ENCODE measurements around the gene IL18BP. TPM values are rescaled to one million over a fixed set of nuclear protein-coding genes. Genes with fewer than 3 reads are reported as not detected.
A peak's percentile ranks its signal among the peaks of the same experiment; 100 is the strongest.

IL18BP gene

GRCh38 chr11:72048766-72049460 lies 50.2 kb downstream of the IL18BP start:
- Histone ChIP-seq H3K23ac (ENCODE audit: low read length) (no peak overlapping the region), H3K4me3 (ENCODE audit: low read length) (no peak overlapping the region), H3K27me3 (ENCODE audit: insufficient read depth, low read length, poor library complexity) (no peaks in the 10 kb centered on the region), H3K9ac (ENCODE audit: low read length) (no peak overlapping the region), H3K4me1 (ENCODE audit: control insufficient read depth, low read depth, low read length) (no peaks in the 10 kb centered on the region), H2AK5ac (ENCODE audit: low read length) (no peak overlapping the region), H3K27ac (ENCODE audit: low read depth, low read length) (no peak overlapping the region), H3K18ac (ENCODE audit: low read length) (no peak overlapping the region), H3K4ac (ENCODE audit: low read depth, low read length) (no peak overlapping the region), H3K56ac (ENCODE audit: low read length) (peak overlapping the region; percentile 30), H2BK5ac (ENCODE audit: low read length) (no peak overlapping the region), H4K8ac (ENCODE audit: low read depth, low read length) (no peak overlapping the region), H3K79me2 (ENCODE audit: control insufficient read depth, insufficient read depth, low read length) (peaks cover 2% of the 10 kb centered on the region), H3K79me1 (ENCODE audit: low read length) (peaks cover 10% of the 10 kb centered on the region), H3K36me3 (ENCODE audit: control insufficient read depth, insufficient read depth, low read length) (no peaks in the 10 kb centered on the region), H3K4me2 (ENCODE audit: low read length) (no peak overlapping the region), H4K5ac (ENCODE audit: low read length) (no peak overlapping the region), H2BK120ac (ENCODE audit: low read depth, low read length) (no peak overlapping the region), H2BK15ac (replicated peaks; ENCODE audit: low read depth) (no peak overlapping the region)
- no CpG with 5 or more reads among the region's 3 CpGs for WGBS (ENCODE audit: extremely low coverage, insufficient coverage, low lambda C conversion rate)
- peak; percentile 26 for DNase-seq

Small RNA genes lying within 50 kb of the gene (small RNA-seq; reads per million reads assigned to genes)
- not detected for gene RNU6-72P (ENCODE audit: insufficient read depth)
